GM19468 (cell line): ENCODE measurements around the gene APPL1.
"Not testable (repeated sequence)": the region's sequence is repeated elsewhere in the genome, so short reads cannot be mapped to it uniquely, and the experiment has no call there.

ENCODE experiments used
- ATAC-seq: cut with Tn5 transposase; IDR thresholded peaks from one replicate; pipeline ENCODE4 v1.9.1; 2021; ENCODE audit warnings: mild to moderate bottlenecking, moderate library complexity, moderate number of reproducible peaks; ENCODE audit not compliant: unreplicated experiment; ENCODE audit errors: extremely low read depth

APPL1 gene

GRCh38 chr3:57261119-57261518 is 33.6 kb downstream of the APPL1 start:
- no peak for ATAC-seq

GRCh38 chr3:57261929-57262328 is 34.4 kb downstream of the APPL1 start:
- no peak for ATAC-seq

- ATAC-seq = no peak
These were observed 40.9 kb downstream of the APPL1 start for GRCh38 chr3:57268416-57268815.

- no peak for ATAC-seq
These were observed 47.3 kb downstream of the APPL1 start for GRCh38 chr3:57274845-57275244.

- no peak for ATAC-seq
These were observed 47.9 kb downstream of the APPL1 start for GRCh38 chr3:57275393-57275792.

GRCh38 chr3:57278237-57278636 is 50.7 kb downstream of the APPL1 start:
- ATAC-seq = no peak

GRCh38 chr3:57279685-57280084 is 52.2 kb downstream of the APPL1 start:
- ATAC-seq = no peak

- no peak for ATAC-seq
These were observed 54.2 kb downstream of the APPL1 start for GRCh38 chr3:57281715-57282114.

- ATAC-seq = no peak
These were observed 55.8 kb downstream of the APPL1 start for GRCh38 chr3:57283334-57283733.

- ATAC-seq = no peak
These were observed 59.7 kb downstream of the APPL1 start for GRCh38 chr3:57287205-57287604.

- no peak for ATAC-seq
These were observed 60.9 kb downstream of the APPL1 start for GRCh38 chr3:57288403-57288802.

GRCh38 chr3:57292159-57292896 is 64.8 kb downstream of the APPL1 start, which contains the start of gene ASB14:
ASB14 (minus strand) TSS chr3:57292685; CDS start chr3:57292033, 652 bp downstream.
- ATAC-seq = no peak

- no peak for ATAC-seq
These were observed 65.5 kb downstream of the APPL1 start for GRCh38 chr3:57292897-57293526.

GRCh38 chr3:57298041-57298440 is 70.5 kb downstream of the APPL1 start:
- ATAC-seq = no peak

GRCh38 chr3:57303520-57303919 is 76.0 kb downstream of the APPL1 start:
- not testable (repeated sequence) for ATAC-seq

- ATAC-seq = no peak
These were observed 82.3 kb downstream of the APPL1 start for GRCh38 chr3:57309769-57310360.

GRCh38 chr3:57314204-57314603 is 86.7 kb downstream of the APPL1 start:
- no peak for ATAC-seq
